ENCODE data around the gene MAML3.

The MAML3 gene

GRCh38 chr4:140127422-140127821, 26.6 kb downstream of the MAML3 start:
- in situ Hi-C loops (cut with MboI; ENCODE audit: low sequenced_read_pairs), result no loop called here

- in situ Hi-C loops (cut with MboI; ENCODE audit: low sequenced_read_pairs), result no loop called here
These were observed 27.7 kb downstream of the MAML3 start for GRCh38 chr4:140126261-140126660.

DNA sequence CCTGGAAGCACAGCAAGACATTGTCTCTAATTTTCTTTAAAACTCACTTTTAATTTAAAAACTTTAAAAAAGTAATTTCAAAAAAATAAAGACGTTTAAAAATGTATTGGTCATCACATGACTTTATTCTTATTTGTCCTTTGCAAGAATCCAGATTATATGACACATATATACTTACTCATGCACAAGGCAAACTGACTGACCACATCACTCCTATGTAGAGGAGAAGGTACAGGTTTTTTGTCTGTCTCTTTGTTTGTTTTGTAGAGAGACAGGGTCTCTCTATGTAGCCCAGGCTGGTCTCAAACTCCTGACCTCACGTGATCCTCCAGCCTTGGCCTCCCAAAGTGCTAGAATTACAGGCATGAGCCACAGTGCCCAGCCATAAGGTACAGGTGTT, 28.6 kb downstream of the MAML3 start:
- in situ Hi-C loops (cut with MboI; ENCODE audit: low sequenced_read_pairs), result no loop called here

- in situ Hi-C loops (cut with MboI; ENCODE audit: low sequenced_read_pairs), result no loop called here
These were observed 30.2 kb downstream of the MAML3 start for GRCh38 chr4:140123666-140124377.

- in situ Hi-C loops (cut with MboI; ENCODE audit: low sequenced_read_pairs), result no loop called here
These were observed 31.1 kb downstream of the MAML3 start for GRCh38 chr4:140122891-140123290.

DNA sequence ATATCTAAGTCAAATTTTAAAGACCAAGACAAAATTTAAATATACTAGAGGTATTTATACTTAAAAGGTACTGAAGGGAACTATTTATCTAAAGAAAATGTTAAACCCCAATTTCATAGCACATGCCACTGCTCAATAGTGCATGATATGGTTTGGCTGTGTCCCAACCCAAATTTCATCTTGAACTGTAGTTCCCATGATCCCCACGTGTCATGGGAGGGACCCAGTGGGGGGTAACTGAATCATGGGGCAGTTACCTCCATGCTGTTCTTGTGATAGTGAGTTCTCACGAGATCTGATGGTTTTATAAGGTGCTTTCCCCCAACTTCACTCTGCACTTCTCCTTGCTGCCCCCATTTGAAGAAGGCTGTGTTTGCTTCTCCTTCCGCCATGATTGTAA, 32.3 kb downstream of the MAML3 start:
- in situ Hi-C loops (cut with MboI; ENCODE audit: low sequenced_read_pairs), result no loop called here

DNA sequence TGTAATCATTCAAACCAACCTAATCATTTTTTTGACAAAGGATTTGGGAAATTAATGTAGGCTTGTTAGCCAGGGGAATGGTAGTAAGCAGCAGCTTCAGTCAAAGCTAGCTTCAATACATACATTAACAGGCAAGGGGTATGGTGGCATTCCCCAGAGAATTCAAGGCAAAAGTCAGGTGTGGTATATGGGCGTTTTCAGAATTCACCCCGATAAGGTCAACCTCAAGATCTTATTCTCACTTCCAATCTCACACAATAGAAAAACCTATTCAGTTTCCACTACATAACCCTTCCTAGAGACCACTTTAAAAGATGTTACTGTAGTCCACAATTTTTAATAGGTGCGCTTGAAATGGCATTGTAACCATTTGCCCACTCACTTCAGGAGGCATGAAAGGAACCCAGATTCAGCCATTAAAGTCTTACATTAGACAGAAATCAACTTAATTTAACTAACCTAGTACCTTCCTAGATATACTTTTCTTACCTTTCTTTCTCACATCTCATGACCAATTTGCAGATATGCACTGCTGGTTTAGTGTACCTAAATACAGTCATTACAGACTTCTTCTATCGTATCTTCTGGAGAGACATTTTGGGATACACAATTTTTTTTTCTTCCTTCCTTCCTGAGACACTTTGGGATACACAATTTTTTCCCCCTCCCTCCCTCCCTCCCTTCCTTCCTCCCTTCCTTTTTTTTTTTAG, 34.9 kb downstream of the MAML3 start:
- in situ Hi-C loops (cut with MboI; ENCODE audit: low sequenced_read_pairs), result no loop called here

DNA sequence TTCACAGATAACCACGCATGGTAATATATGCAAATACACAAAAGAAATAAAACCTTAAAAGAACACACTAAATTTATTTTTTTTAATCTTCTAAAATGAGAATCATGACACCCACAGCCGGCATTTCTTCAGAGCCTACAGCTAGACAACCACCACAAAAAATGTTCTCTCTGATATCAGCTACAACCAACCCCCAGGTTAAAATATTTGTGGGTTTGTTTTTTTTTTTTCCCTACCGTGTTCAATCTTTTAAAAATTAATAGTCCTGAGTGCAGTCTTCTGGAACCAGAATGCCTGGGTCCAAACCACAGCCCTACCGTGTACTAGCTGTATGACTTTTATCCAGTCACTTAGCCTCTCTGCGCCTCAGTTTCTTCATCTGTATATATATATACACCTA, 36.0 kb downstream of the MAML3 start:
- in situ Hi-C loops (cut with MboI; ENCODE audit: low sequenced_read_pairs), result no loop called here

DNA sequence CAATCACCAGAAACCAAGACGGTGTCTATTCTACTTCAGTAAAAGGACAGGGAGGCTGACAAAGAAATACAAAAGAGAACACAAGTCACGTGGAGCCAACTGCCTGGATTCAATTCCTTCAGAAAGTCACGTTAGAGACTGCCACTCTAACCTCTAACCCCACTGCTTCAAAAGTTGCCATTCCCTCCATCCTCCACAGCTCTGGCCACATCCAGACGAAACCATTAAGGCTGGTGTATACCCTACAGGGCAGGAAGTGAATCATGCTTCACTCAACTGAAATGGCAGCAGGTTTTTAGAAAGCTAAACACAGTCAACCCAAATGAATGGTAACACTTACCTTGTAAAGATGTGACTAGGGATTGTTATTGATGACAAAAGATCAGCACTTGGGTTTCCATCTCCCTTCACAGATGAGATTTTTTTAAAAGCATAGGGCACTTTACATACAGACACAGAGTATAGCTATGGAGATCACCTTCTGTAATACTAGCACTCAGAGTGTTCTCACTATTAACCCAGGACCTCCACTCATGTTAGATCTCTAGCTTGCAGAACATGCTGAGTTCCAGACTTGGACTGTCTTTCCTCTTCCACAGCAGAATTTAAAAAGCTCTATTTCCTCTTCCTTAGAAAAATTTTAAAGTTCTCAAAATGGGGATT, 37.4 kb downstream of the MAML3 start:
- in situ Hi-C loops (cut with MboI; ENCODE audit: low sequenced_read_pairs), result no loop called here

DNA sequence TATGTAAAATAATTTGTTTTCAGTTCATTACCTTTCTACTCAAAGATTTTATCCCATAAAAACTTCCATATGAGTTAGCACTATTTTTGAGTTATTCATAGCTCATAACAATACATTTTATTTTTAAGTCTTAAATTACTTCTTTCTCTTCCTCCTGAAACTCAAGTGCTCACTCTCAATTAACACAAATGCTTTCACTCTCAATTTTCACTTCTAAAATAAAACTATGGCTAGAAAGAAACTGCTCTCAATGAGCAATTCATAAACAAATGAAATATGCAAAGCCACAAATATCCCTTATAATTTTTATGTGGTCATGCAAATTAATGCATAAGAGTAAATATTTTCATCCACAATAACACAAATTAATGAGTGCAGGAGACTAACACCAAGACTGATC, 38.8 kb downstream of the MAML3 start:
- in situ Hi-C loops (cut with MboI; ENCODE audit: low sequenced_read_pairs), result no loop called here

- in situ Hi-C loops (cut with MboI; ENCODE audit: low sequenced_read_pairs), result no loop called here
These were observed 40.3 kb downstream of the MAML3 start for GRCh38 chr4:140113653-140114052.

- in situ Hi-C loops (cut with MboI; ENCODE audit: low sequenced_read_pairs), result no loop called here
These were observed 41.4 kb downstream of the MAML3 start for GRCh38 chr4:140112576-140112975.

DNA sequence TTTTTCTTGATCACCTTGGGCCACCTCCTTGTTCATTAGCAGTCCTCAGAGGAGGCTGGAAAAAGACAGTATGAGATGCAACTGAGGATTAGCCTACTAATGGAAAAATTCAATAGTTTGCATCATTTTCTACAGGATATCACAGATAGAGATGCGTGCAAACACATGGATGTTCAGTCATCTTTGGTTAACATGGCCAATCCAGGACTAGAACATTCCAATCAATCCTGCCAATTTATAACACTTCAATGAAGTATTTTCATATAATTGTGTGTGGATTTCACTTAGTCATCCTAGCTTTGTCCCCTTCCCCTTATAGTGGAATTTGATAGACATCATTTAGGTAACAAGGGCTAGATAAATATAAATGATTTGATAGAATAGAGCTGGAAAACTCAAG, 42.7 kb downstream of the MAML3 start:
- in situ Hi-C loops (cut with MboI; ENCODE audit: low sequenced_read_pairs), result no loop called here

DNA sequence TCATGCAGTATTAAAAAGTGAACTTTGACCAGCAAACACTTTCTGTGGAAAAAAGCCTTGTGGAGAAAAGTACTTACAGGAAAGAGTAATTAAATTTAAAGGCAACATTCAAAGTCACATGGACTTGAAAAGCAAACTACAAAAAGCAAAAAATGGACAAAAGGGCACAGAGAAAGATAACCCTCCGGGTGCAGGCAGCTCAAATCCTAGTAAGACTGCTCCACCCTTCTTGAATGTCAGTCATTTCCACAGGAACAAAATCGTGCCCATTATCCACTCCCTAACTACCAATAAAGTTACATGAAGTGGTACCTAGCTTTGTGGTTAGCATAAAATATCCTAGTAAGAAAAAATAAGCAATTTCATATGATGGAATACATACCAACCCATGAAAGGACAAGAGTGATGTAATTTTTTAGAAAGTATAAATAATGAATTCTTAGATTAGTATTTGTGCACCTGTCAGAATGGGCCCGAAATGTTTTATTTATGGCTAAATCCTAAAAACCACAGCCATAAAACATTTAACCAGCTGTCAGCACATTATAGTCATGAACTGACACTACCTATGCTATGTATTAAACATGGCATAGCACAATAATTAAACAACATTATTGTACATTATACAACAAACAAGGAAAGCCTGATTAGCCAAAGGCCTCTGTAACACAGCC, 43.3 kb downstream of the MAML3 start:
- in situ Hi-C loops (cut with MboI; ENCODE audit: low sequenced_read_pairs), result no loop called here

GRCh38 chr4:140109737-140110136, 44.2 kb downstream of the MAML3 start:
- in situ Hi-C loops (cut with MboI; ENCODE audit: low sequenced_read_pairs), result no loop called here

DNA sequence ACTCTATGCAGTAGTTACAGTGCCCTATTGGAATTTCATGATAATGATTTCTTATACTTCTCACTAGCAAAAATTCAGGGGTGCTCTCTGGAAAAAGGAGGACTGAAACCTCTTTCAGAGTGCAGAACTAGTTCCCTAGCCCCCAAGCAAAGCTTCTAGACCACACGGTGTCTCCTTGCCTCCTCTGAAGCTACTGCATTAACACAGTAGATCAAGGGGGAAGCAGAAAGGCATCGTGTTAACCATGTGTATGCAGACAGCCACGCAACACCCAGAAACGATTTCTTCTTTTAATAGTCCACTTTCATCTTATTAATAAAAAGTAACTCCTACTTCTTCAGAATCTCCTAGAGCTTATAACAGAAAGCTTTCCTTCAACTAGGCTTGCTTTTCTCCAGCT, 44.7 kb downstream of the MAML3 start:
- in situ Hi-C loops (cut with MboI; ENCODE audit: low sequenced_read_pairs), result no loop called here

GRCh38 chr4:140108713-140109230, 45.2 kb downstream of the MAML3 start:
- in situ Hi-C loops (cut with MboI; ENCODE audit: low sequenced_read_pairs), result no loop called here

GRCh38 chr4:140108243-140108642, 45.7 kb downstream of the MAML3 start:
- in situ Hi-C loops (cut with MboI; ENCODE audit: low sequenced_read_pairs), result no loop called here

DNA sequence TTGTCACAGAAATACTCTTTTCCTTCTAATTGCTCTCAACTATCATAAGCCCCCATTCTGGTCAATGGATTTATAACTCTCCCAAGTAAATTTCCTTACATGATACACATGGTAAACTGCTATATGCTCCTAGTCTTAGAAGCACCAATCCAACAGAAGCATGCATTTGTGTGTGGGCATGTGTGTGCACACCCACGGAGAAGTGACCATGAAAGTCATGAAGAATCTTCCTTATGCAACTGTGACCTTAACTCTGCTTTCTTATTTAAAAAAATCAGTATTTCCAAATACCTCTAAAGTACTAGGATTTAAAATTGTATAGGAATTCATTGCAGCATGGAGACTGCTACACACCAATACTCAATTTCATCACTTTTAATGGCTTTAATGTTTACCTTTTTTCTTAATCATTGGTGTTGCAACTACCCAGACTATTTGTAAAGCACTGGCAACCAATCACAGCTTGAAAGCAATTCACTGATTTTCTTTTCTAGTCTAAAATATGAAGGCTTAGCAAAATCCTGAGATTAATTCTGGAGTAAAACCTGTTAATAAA, 47.6 kb downstream of the MAML3 start:
- in situ Hi-C loops (cut with MboI; ENCODE audit: low sequenced_read_pairs), result no loop called here

DNA sequence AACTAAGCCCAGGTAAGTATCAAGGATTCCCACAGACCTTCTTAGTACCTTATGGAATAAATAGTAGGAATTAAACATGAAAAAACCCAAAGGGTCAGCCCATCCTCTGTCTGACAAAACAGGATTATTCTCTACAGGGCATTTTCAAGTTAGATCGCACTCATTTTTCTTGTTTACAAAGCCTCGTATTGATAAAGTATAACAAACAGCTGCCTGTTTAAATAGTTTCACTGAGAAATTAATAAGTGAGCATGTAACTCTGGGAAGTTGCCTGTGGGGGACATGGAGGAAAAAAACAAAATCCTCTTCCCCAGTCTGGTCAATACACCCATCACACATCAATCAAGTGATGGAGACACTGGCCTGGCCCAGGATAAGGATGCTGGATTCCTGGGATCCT, 48.5 kb downstream of the MAML3 start:
- in situ Hi-C loops (cut with MboI; ENCODE audit: low sequenced_read_pairs), result no loop called here

- in situ Hi-C loops (cut with MboI; ENCODE audit: low sequenced_read_pairs), result no loop called here
These were observed 50.3 kb downstream of the MAML3 start for GRCh38 chr4:140103676-140104075.
